Dermis microvascular lymphatic vessel endothelial cell (primary cell): Measurements from ENCODE around the gene TMEM97. TPM values are rescaled to one million over a fixed set of nuclear protein-coding genes. Genes with fewer than 3 reads are reported as not detected.
A peak's percentile ranks its signal among the peaks of the same experiment; 100 is the strongest.
"Not testable (repeated sequence)": the region's sequence is repeated elsewhere in the genome, so short reads cannot be mapped to it uniquely, and the experiment has no call there.

Experiments used
- DNase-seq, 2 donors: peaks; one replicate each; pipeline versions ENCODE4 v3.0.0 to v3.0.0-alpha.2; 2010; ENCODE audit warnings: low read depth in 2 of 2
- total RNA-seq: library from RNA; depleted of rRNA; stranded (reverse); fragments of >200 nt; gene quantifications from 2 replicates; pipeline ENCODE4 v1.2.1, GENCODE V29; 2014

Gene TMEM97
- total RNA-seq, 1 donor from 2014 or later = 32.0 TPM

- DNase-seq = peak in 1 of 2 donors; percentile 86
These were observed 19.2 kb downstream of the TMEM97 start for GRCh38 chr17:28338056-28338768.

- DNase-seq = not testable (repeated sequence)
These were observed 19.8 kb downstream of the TMEM97 start for GRCh38 chr17:28338769-28339212.

GRCh38 chr17:28339431-28339830 is 20.4 kb downstream of the TMEM97 start:
- DNase-seq = no peak

- no peak for DNase-seq
These were observed 21.4 kb downstream of the TMEM97 start for GRCh38 chr17:28340374-28340773.

GRCh38 chr17:28341516-28341915 is 22.5 kb downstream of the TMEM97 start:
- DNase-seq = no peak

- DNase-seq = no peak
These were observed 23.3 kb downstream of the TMEM97 start for GRCh38 chr17:28342313-28342712.

GRCh38 chr17:28343491-28343932 is 24.5 kb downstream of the TMEM97 start:
- no peak for DNase-seq

- no peak for DNase-seq
These were observed 25.0 kb downstream of the TMEM97 start for GRCh38 chr17:28344011-28344410.

- no peak for DNase-seq
These were observed 25.5 kb downstream of the TMEM97 start for GRCh38 chr17:28344435-28344901.

- peak in 1 of 2 donors; percentile 36 for DNase-seq
These were observed 26.6 kb downstream of the TMEM97 start for GRCh38 chr17:28345419-28346198.

- DNase-seq = no peak
These were observed 27.2 kb downstream of the TMEM97 start for GRCh38 chr17:28346199-28346580.

- peak; percentile 81 to 85 for DNase-seq
These were observed 27.8 kb downstream of the TMEM97 start for GRCh38 chr17:28346746-28347246.

- no peak for DNase-seq
These were observed 28.4 kb downstream of the TMEM97 start for GRCh38 chr17:28347261-28347891.

GRCh38 chr17:28348979-28349378 is 30.0 kb downstream of the TMEM97 start:
- no peak for DNase-seq

GRCh38 chr17:28350271-28350670 is 31.3 kb downstream of the TMEM97 start:
- no peak for DNase-seq

GRCh38 chr17:28357061-28357900 is 38.3 kb downstream of the TMEM97 start, which contains the start of gene POLDIP2:
POLDIP2 (minus strand) TSS chr17:28357527; CDS start chr17:28357448, 79 bp downstream.
- peak; percentile 84 to 96 for DNase-seq

- DNase-seq = no peak
These were observed 38.8 kb downstream of the TMEM97 start for GRCh38 chr17:28357901-28358197.

- DNase-seq = no peak
These were observed 44.2 kb downstream of the TMEM97 start for GRCh38 chr17:28363186-28363585.

GRCh38 chr17:28363776-28364650 is 45.0 kb downstream of the TMEM97 start:
- DNase-seq = no peak
